Mesodermal cell (in vitro differentiated cells): ENCODE data around the gene ARF6.

Experiments used
- H3K27ac ChIP-seq: 2 replicates; pipeline ENCODE4 v1.7.0; 2013; ENCODE audit warnings: mild to moderate bottlenecking, low read depth, low read length, moderate library complexity; ENCODE audit not compliant: severe bottlenecking
- H3K36me3 ChIP-seq: 2 replicates; pipeline ENCODE4 v1.7.1; 2013; ENCODE audit warnings: mild to moderate bottlenecking, low read length, moderate library complexity; ENCODE audit not compliant: control insufficient read depth, insufficient read depth
- H3K4me1 ChIP-seq: one replicate; pipeline ENCODE4 v1.7.1; 2013; ENCODE audit warnings: mild to moderate bottlenecking, low read length; ENCODE audit not compliant: insufficient read depth, control insufficient read depth, poor library complexity, severe bottlenecking
- H3K4me3 ChIP-seq: 2 replicates; pipeline ENCODE4 v1.7.0; 2013; ENCODE audit warnings: low read length, control low read depth, mild to moderate bottlenecking; ENCODE audit not compliant: insufficient read depth, poor library complexity, severe bottlenecking; ENCODE audit errors: extremely low read depth
- H3K9me3 ChIP-seq: 2 replicates; pipeline ENCODE4 v1.7.1; 2013; ENCODE audit warnings: mild to moderate bottlenecking, low read length, moderate library complexity; ENCODE audit not compliant: control insufficient read depth
- WGBS, 2 experiments: methylation state at CpG; one replicate each; pipeline ENCODE4 v1.1.5; 2013; ENCODE audit warnings: missing lambda C conversion rate in 2 of 2; ENCODE audit not compliant: insufficient coverage in 2 of 2; 5-methylcytosine and 5-hydroxymethylcytosine counted together

ARF6 gene

DNA sequence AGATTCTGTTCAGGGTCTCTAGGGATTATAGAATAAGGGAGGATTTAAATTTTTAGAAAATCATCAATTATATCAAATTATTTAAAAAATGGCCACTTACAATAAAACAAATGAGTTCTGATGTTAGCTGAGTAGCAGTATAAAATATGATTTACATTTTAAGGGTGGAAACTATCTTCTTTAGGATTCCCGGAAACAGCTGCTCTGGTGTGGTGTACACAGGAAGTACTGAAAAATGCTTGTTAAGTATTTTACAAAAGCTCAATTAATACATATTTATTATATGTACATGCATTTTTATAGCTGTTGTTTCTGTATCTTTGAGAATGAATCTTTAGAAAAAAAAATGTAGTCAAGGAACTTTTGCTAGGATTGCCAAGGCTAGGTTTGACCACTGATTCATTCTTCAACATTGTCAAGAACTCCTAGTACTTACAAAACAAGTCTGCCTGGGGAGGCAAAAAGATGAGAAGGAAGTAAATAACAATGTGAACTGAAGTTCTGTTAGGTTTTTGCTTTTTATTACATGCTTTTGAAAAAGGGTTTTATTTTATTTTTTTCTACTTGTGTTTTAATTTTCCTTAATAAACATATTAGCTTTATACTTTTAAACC lies 48.0 kb downstream of the ARF6 start:
- no peaks in the 10 kb centered on the region for H3K36me3 ChIP-seq
- H3K4me1 ChIP-seq: peaks cover 16% of the 10 kb centered on the region
- peaks cover 11% of the 10 kb centered on the region for H3K9me3 ChIP-seq
- WGBS, 2 experiments: no CpG with 5 or more reads among the region's 1 CpG
- no peak overlapping the region for H3K27ac ChIP-seq
- H3K4me3 ChIP-seq: no peak overlapping the region

DNA sequence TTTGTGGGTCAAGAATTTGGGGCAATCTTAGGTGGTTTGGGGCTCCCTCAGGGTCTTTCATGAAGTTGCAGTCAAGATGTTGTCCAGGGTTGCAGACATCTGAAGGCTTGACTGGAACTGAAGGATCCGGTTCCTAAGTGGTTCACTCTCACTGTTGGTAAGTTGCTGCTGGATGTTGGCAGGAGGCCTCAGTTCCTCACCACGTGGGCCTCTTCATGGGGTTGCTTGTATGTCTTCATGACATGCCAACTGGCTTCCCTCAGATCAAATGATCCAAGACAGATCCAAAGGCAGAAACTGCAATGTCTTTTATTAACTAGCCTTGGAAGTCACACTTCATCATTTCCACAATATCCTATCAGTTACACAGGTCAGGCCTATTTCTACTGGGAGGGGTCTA lies 49.2 kb downstream of the ARF6 start:
- Histone ChIP-seq H3K4me1 (peaks cover 28% of the 10 kb centered on the region), H3K9me3 (peaks cover 10% of the 10 kb centered on the region), H3K27ac (no peak overlapping the region), H3K36me3 (no peaks in the 10 kb centered on the region), H3K4me3 (no peak overlapping the region)
- WGBS, 2 experiments: 79 to 100% methylated on average over 2 of the region's 2 CpGs

DNA sequence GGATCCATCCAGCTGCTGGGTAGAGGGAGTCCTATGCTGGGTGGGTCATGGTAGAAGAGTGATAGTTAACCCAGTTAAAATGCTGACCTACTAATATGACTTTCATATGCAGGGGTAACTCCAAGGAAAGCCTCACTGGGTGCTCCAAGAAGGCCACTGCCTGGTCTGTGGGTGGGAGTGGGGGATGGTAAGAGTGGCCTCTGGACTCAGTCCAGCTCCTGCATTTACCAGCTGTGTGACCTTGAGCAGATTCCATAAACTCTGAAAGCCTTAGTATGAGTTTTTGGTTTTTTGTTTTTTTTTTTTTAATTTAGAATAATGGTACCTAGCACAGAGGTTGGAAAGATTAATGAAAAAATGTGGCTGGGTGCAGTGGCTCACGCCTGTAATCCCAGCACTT lies 51.6 kb downstream of the ARF6 start:
- H3K9me3 ChIP-seq: peaks cover 3% of the 10 kb centered on the region
- 71 to 100% methylated on average over 1 of the region's 1 CpG for WGBS, 2 experiments
- H3K4me3 ChIP-seq: no peak overlapping the region
- H3K36me3 ChIP-seq: no peaks in the 10 kb centered on the region
- H3K27ac ChIP-seq: no peak overlapping the region
- peaks cover 28% of the 10 kb centered on the region for H3K4me1 ChIP-seq

DNA sequence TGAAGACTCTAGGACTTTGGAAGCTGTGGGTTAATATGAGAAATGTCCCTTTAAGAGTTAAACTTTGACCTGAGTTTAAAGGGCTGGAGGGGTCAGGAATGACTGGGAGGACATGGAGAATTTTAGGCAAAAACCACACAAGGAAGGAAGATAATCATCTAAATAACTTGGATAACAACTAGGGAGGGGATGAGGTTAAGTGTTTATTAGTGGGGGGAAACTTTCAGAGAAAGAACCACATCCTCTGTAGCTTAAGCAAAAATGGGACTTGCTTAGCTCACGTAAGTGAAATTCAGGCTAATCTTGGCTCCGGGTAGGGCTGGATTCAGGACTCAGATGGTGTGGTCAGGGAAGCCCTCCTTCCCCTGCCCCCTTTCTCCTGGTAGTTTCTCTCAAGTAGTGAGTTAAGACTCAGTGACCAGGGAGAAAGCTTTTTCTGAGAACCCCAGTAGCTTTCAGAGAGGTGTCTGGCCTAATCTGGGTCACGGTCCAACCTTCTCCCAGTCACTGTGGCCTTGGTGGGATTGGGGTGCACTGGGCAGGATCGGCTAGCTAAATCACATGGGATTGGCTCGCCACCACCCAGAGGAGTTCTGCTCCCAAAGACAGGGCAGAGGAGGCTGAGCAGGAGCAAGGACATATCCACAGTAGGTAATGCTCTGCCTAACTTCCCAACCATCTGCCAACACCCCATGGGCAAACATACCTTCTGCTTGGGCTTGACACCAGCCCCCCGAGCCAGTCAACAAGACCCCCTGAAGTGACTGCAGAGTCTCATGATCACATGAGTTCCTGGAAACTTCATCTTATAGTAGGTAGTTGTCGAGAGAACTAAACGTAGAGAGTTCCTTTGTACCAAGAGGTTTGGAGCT lies 52.8 kb downstream of the ARF6 start:
- no peaks in the 10 kb centered on the region for H3K36me3 ChIP-seq
- no peaks in the 10 kb centered on the region for H3K9me3 ChIP-seq
- H3K4me1 ChIP-seq: peaks cover 28% of the 10 kb centered on the region
- WGBS, 2 experiments: 96% methylated on average over 4 to 8 of the region's 8 CpGs
- peak overlapping the region; percentile 57 for H3K27ac ChIP-seq
- no peak overlapping the region for H3K4me3 ChIP-seq
